ENCODE results near the gene TRIM13. TPM values are rescaled to one million over a fixed set of nuclear protein-coding genes. Genes with fewer than 3 reads are reported as not detected.
A peak's percentile ranks its signal among the peaks of the same experiment; 100 is the strongest.
"Not testable (repeated sequence)": the region's sequence is repeated elsewhere in the genome, so short reads cannot be mapped to it uniquely, and the experiment has no call there.

The TRIM13 gene, protein sequence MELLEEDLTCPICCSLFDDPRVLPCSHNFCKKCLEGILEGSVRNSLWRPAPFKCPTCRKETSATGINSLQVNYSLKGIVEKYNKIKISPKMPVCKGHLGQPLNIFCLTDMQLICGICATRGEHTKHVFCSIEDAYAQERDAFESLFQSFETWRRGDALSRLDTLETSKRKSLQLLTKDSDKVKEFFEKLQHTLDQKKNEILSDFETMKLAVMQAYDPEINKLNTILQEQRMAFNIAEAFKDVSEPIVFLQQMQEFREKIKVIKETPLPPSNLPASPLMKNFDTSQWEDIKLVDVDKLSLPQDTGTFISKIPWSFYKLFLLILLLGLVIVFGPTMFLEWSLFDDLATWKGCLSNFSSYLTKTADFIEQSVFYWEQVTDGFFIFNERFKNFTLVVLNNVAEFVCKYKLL
- total RNA-seq (2014; rRNA removed; shearing (Covaris generic)): 8.4 and 13.7 TPM in 2 replicates

DNA sequence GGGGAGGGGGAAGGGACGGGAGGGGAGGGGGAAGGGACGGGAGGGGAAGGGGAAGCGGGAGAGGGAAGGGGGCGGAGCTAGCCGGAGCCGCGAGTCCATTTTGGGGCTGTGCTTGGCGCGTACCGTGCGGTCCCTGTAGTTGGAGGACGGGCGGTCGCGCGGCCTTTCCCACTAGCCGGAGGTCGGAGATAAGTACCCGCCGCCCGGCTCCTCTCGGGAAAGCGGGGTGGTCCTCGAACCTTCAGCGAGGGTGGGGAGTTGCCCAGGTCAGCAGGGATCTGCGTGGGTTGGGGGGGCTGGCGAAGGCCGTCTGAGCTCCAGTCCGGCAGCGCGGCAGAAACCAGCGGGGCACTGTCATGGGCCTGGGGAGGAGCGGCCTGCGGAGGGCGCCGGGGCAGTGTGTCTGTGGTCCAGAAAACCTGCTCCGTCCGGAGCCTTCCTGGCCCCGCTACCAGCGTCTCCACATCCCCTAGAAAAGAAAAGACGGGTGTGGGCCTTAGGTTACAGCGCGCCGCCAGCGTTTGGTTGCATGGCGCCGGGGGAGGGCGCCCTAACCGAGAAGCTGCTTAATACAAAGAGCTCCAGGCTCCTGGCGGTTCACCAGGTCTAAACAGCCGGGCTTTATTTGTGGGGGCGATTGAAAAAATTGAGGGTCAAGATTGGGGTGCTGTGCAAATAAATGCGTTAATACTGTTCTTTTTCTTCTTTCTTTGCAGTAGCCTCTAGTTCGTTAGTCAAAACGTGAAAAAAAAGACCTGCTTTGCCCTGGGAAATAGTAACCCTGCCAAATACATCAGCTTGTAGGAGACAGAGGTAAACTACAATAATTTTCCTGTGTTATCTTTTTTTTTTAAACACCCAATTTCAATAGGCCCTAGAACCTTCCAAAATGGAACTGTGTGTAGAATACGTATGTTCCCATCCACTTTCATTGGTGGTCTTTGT lies at the start of gene TRIM13:
Gene TRIM13 (plus strand): TSS at position 92 of the 945 bp plus-strand sequence. CDS start 14,899 bp downstream, outside the sequence.
- peak; percentile 85 for DNase-seq (ENCODE audit: low read depth)

DNA sequence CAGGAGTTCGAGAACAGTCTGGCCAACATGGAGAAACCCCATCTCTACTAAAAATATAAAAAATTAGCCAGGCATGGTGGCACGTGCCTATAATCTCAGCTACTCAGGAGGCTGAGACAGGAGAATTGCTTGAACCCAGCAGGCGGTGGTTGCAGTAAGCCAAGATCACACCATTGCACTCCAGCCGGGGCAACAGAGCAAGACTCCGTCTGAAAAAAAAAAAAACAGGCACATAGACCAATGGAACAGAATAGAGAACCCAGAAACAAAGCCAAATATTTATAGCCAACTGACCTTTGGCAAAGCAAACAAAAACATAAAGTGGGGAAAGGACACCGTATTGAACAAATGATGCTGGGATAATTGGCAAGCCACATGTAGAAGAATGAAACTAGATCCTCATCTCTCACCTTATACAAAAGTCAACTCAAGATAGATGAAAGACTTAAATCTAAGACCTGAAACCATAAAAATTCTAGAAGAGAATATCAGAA lies 48.0 kb upstream of the TRIM13 start:
- DNase-seq (ENCODE audit: low read depth): not testable (repeated sequence)

DNA sequence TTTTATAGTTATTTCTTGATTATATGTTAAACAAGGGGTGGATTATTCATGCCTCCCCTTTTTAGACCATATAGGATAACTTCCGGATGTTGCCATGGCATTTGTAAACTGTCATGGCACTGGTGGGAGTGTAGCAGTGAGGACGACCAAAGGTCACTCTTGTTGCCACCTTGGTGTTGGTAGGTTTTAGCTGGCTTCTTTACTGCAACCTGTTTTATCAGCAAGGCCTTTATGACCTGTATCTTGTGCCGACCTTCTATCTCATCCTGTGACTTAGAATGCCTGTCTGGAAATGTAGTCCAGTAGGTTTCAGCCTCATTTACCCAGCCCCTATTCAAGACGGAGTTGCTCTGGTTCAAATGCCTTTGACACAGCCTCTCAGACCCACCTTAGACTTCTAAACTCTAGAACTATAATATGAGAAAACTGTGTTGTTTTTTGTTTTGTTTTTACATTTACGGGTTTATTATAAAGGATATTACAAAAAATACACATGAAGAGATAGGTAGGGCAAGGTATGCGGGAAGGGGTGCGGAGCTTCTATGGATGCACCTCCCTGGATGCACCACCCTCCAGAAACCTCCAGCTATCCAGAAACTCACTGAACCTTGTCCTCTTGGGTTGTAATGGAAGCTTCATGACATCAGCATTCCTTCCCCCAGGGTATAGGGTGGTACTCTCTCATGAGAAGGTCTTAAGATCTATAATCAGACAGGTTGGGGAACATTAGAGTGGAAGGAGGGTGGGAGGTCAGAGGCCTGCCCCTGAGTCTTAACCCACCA lies 44.9 kb upstream of the TRIM13 start:
- no peak for DNase-seq (ENCODE audit: low read depth)

DNA sequence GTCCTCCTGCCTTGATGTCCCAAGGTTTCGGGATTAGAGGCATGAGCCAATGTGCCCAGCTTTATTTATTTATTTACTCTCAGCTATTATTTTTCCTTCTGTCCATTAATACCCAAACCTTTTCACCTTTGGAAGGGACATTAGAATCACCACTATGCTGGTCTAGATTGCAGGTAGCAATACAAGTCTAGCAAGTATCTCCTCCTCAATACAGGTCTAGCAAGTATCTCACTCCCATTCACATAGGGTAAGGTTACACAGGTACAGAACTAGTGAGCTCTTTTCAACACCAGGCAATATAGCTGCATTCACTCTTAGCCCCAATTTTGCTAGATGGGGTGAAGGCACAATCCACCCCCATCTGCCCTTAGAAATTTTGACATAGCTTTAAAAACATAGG lies 43.3 kb upstream of the TRIM13 start:
- DNase-seq (ENCODE audit: low read depth): no peak

DNA sequence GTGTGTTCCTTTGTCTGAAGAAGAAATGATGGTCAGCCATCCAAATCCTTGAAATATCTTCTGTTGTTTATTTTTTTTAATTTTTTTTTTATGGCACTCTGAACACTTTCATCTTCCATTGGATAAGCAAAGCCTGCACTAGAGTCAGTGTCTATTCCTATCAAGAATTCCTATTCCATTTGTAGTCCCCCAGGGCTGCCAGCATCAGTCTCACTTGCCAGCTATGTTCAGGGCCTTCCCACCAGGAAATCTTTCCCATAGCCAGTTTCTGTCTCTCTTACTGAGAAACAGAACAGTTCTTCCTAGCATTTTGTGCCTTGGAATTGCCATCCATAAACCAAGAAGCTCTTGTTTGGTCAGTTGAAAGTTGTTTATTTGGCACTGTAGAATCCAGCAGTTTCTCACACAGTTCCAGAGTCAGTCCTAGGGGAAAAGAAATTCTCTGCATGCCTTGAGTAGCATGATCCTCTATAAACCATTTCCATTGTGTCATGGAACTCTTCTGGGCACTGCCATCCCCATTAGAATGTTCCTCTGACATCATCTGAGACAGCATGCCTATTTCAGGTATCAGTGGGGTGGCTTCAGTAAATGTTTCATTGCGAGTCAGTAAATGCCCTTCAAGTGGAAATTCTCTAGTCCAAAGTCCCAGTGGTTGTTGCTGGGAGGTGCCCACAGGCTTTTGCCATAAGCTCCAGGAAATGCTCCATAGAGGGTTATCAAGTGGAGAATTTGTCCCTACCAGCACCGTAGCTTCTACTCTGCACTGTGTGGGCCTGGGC lies 42.0 kb upstream of the TRIM13 start:
- DNase-seq (ENCODE audit: low read depth): no peak

DNA sequence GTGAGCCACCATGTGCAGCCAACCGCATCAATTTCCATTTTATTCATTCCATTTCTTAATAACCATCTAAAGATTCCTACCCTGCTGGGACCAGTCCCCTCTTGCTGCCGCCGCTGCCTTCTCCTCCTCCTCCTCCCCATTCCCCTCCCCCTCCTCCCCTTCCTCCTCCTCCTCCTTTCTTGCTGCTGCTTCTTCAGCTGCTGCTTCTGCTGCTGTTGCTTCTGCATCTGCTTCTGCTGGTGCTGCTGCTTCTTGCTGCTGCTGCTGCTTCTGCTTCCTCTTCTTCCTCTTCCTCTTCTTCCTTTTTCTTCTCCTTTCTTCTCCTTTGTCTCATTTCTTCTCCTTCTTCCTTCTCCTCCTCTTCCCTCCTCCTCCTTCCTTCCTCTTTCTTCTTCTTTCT lies 40.7 kb upstream of the TRIM13 start:
- DNase-seq (ENCODE audit: low read depth): no peak

DNA sequence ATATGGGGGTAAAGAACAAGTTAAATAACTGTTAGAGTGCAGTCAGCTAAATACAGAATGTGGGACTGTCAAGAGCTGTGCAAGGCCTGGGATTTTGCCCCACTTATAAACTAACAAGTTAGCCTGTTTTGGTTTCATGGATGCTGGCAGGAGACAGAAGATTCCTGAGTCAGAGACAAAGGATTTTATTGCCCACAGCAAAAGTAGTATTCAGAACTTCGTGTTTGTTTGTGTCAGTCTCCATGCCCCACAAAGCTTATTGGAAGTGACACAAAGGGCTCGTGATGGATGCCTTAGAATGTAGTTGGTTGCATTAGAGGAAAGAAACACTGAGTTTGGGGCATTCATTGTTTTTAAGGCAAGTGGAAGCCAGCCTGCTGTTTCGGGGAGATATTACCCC lies 38.5 kb upstream of the TRIM13 start:
- no peak for DNase-seq (ENCODE audit: low read depth)

DNA sequence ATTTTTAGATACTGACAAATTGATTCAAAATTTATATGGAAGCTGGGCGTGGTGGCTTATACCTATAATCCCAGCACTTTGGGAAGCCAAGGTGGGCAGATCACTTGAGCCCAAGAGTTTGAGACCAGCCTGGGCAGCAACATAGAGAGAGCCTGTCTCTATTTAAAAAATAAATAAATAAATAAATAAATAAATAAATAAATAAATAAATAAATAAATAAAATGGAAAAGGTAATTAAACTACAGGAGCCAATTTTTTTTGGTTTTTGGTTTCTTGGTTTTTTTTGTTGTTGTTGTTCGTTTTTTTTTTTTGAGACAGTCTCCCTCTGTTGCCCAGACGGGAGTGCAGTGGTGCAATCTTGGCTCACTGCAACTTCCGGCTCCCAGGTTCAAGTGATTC lies 29.4 kb upstream of the TRIM13 start:
- no peak for DNase-seq (ENCODE audit: low read depth)

DNA sequence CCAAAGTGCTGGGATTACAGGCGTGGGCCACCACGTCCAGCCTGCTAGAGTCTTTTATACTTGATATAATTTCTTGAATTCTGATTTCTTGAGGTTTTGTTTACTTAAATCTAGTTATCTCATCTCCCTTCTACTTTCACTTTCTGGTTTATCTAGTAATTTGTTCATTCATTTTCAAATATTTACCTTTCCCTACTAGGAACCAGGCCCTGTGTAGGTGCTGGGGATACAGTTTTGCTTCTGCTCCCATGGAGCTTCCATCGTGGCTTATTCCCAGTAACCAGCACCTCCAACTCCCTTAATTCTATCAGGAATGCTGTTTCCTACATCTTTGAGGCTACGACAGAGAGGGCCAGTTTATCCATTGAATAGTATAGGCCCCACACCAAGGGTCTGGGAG lies 24.1 kb upstream of the TRIM13 start:
- no peak for DNase-seq (ENCODE audit: low read depth)

DNA sequence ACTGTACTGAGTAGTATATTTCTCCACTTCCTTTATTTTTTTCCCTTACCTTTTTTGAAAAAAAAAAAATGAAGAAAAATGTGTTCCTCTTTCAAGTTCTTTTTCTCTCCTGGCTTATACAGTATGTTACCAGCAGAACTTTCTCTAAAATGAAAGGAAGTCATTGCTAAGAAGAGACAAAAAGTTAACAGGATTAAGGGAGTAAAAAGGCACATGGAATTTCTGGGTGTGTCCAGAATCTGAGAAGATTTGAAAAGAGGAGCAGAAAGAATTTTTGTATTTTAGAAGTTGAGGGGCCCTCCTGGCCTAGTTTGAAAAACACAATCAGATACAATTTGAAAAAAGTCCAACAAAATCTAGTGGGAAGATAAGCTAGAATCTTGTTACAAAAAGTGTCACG lies 21.0 kb upstream of the TRIM13 start:
- no peak for DNase-seq (ENCODE audit: low read depth)

DNA sequence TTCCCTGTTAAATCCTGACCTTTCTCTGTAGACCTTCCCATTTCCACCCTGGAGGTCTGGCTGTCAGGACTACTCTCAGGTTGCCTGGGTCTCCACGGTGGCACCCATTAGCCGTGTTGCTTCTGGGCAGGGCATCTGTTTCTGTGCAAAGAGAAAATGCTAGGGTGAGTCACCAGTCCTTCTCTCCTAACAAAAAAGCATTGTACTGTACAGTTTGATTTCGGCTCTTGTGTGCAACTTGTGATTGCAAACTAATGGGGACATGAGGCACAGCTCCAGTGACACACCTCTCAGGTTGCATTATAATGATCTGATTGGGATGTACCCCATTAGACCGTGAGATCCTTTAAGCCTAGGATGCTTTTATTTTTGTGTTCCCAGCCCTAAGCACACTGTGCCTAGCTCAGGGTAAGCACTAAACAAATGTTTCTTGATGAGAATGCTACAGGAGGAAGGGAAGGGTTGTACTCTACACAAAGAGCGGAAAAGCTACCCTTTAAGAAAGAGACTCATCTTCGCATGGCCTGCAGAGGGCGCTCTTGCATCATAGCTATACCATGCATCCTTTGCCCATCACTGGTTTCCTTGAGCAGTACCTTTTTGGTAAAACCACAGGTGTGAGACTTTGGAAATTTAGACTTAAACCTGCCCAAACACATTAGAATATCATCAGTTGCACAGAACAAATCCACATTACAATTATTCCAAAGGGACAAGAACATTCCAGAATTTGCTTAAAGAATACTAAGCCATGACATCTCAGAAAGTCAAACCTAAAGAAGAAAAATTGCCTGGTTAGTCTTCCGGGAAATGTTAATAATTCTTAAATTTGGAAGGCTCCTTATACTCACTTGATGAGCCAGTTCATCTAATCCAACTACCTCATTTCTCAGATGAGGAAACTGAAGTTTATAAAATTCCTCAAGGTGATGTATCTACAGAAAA lies 20.3 kb upstream of the TRIM13 start:
- DNase-seq (ENCODE audit: low read depth): peak; percentile 59

DNA sequence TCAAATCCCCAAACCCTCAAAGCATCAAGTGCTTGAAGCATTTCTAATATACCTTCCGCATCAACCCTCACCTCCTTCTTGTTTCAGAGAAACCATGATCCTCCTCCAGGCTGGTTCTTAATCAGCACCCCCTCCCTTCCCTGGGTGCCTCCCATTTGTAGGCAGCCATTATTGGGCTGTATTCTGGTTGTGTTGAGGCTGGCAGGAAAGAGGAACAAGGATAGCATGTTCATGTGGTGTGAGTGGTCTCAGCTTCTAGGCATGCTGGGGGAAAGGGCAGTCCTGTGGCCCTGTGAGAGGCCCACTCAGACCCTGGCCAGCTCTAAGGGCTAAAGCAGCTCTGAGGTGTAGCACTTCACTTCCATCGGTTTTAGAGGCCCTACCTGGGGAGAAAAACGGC lies 18.9 kb upstream of the TRIM13 start:
- no peak for DNase-seq (ENCODE audit: low read depth)

DNA sequence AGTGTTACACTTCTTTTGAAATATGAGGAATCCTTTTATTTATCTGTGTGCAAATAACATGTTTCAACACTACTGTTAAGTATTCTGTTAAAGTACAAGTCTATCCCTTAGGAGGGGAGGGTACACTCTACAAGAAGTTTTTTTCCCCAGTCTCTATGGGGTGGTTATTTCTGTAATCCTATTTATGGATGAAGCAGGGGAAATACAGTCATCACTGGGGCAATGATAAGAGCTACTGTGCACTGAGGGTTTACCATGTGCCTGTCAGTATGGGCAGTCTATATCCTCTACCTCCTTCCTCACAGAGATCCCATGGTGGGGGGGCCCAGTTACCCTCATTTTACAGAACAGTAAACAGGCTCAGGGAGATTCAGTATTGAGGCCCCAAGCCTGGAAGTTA lies 16.6 kb upstream of the TRIM13 start:
- no peak for DNase-seq (ENCODE audit: low read depth)

DNA sequence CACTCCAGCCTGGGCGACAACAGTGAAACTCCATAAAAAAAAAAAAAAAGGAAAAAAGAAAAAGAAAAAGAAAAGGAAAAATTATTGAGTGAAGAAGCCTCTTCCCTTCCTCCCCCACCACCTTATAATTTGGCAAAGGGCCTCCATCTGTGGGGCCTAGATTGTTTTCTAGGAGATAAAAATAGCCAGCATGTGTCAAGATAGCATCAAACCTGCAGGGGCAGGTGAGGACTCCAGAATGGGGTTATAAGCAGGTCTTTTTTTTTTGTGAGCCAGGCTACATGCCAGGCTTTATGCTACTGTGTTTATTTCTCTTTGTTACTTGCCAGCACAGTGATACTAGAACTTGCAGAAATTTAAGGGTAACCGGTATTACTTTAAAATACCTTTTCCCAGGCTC lies 11.7 kb upstream of the TRIM13 start:
- DNase-seq (ENCODE audit: low read depth): no peak

DNA sequence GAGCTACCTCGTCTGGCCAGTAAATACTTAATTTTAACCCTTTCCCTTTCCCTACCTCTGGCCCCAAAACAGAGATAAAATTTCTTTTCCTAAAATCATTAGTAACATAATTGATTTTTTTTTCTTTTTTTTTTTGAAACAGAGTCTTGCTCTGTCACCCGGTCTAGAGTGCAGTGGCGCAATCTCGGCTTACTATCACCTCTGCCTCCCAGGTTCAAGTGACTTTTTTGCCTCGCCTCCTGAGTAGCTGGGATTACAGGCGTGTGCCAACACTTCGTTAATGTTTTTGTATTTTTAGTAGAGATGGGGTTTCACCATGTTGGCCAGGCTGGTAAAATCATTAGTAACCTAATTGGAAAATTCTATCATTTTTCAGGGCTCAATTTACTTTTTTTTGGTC lies 10.4 kb upstream of the TRIM13 start:
- DNase-seq (ENCODE audit: low read depth): no peak

DNA sequence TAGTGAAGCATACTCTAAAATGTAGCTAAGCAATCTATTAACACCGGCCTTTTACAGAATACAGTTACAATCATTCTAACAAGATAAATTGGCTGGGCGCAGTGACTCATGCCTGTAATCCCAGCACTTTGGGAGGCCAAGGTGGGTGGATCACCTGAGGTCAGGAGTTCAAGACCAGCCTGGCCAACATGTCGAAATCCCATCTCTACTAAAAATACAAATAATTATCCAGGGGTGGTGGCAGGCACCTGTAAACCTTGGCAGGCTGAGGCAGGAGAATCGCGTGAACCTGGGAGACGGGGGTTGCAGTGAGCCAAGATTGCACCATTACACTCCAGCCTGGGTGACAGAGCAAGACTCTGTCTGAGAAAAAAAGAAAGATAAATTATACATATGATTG lies 6.2 kb upstream of the TRIM13 start:
- not testable (repeated sequence) for DNase-seq (ENCODE audit: low read depth)

DNA sequence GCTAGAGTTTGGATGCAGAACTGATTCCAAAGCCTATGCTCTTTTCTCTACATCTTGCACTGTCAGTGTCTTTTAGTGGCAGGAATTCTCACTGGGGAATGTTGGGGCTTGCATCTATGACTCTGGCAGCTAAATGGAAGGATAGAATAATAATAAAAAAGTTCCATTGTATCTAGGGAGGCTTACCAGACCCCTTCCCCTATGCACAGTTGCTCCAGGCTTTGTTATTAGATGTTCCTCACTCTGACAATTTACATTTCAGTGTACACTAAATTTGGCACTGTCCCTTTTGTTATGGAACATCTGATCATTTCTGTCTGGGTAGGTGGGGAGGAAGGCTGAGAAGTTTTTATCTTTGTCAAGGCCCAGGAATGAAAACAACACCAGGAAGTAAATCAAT lies 3.7 kb upstream of the TRIM13 start:
- no peak for DNase-seq (ENCODE audit: low read depth)

DNA sequence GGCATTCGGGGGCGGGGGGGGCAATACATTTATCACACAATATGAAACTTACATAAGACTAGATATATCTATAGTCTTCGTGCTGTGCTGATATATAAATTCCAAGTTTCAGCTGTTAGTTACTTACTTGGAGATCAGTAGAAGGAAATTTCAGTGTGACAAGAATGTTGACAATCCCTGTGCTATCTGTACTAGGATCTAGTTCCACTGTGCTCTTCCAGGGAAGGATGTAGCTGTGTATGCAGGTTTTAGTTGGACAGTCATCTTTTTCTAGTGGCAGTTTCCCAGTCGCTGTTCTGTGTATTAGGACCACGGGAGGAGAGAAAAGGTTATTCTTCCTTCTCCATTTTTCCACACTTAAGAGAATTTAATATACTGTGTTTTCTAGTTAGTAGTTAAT lies 3.2 kb upstream of the TRIM13 start:
- DNase-seq (ENCODE audit: low read depth): no peak

DNA sequence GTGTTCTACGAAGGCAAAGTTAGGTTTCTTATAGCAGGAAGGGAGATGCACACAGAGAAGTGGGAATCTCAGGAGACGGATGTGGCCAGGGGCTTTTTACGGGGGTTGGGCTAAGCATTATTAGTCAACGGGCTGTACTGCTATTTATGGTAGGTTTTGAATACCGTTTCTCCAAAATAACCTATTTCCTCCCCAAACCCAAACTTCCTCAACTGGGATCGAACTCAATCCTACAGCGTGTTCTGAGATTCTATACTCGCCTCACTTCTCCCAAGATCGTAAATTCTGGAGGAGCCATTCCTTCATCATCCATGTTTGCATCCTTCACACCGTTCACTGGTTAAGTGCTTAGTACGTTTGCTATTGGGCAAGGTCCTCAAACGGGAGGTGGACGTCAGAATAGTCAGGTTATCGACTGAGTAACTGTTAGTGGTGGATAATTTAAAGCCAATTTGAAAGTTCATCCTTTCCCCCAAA lies 1.2 kb upstream of the TRIM13 start:
- DNase-seq (ENCODE audit: low read depth): no peak
